Fibroblast of skin of scalp (primary cell): ENCODE data around the gene SH3PXD2A.

ENCODE experiments used
- DNase-seq: peaks from one replicate; pipeline ENCODE4 v3.0.0-alpha.2; 2013

Gene SH3PXD2A

DNA sequence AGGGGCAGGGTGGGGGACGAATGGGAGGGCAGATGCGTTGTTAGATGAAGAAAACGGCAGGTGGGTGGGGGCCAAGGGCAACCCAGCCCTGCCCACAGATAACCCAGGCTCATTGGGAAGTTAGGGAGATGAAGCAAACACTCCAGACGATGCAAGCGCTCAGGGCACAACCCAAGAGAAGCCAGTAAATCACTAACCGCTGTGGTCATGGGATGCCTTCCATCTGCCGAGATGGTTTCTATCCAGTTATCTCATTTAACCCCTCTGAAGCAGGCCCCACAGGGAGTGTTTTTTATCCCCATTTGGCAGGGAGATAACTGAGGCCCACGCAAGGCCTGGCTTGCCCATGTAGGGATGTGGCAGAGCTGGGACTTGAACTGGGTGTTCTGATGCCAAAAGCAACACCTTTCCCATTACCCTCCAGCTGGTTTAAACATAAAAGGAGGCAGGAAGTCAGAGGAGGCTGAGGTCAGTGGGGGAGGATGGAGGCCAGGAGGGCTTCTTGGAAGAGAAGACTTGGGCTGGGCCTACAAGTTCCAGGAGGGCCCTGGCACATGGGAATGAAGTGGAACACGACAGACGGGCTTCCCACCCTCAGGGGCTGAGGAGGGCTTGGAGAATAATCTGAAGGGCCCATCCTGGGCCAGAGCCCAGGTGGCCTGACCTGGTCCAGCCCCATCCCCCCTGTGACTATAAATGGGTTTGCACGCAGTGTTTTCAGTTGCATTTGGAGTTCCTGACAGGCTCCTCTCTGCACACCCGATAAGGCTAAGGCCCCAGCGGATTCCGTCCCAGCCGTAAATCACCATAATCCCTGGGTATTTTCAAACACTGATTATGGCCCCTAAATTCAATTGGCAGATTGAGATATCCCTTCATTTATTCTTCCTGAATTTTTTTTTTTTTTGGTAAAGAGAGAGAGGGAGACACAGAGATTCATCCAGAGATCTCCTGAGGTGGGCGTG is 281.0 kb downstream of the SH3PXD2A start:
- no peak for DNase-seq

DNA sequence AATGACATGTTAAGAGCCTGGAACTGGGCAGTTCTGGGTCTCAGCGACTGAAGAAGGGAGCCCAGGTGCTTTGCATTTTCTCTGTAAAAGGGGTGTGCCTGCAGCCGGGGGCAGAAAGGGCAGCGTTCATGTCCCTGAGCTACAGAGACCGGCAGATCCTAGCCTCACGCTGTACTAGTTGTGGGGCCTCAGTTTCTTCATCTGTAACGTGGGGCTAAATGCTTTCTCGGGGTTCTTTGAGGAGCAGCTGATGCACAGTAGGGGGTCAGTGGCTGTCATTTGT is 282.2 kb downstream of the SH3PXD2A start:
- no peak for DNase-seq

DNA sequence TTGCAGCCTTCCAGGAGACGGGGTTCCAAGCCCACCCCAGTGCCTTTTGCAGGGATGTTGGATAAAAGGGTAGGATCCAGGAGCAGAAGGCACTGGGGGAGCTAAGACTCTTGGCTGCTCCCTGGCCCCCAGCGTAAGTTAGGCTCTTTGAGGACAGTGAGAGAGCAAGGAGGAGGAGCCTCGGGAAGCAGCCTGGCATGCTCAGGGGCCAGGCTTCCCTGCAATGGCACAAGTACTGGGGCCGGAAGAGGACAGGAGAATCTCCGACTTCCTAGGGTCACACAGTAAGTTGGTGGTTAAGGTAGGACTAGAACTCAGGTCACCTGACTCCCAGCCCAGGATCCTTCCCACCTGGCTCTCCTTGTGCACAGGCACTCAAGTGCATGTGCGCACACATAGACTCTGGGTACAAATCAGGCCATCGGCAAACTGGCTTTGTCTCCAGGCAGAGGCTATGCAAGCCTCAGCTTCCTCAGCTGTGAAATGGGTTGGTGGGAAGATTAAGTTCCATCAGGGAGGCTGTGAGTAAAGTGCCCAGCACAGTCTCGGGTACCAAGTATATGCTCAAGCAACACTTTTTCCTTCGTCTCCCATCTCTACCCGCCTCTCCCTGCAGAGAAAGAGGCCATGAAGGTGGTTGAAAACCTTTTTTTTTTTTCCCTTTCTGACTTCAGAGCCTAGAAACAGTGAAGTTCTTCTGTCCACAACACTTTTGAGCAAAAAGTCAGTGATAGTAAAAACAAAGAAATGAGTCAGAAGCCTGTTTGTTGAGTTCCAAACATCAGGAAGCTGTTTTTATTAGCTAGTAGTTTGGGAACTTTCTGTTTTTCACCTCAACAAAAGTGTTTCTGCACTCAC is 282.8 kb downstream of the SH3PXD2A start:
- DNase-seq = no peak

- DNase-seq = no peak
These were observed 283.8 kb downstream of the SH3PXD2A start for GRCh38 chr10:103571656-103571975.

GRCh38 chr10:103570844-103571655 is 284.3 kb downstream of the SH3PXD2A start:
- DNase-seq = no peak

- DNase-seq = peak; percentile 54
These were observed 285.5 kb downstream of the SH3PXD2A start for GRCh38 chr10:103569896-103570295.

DNA sequence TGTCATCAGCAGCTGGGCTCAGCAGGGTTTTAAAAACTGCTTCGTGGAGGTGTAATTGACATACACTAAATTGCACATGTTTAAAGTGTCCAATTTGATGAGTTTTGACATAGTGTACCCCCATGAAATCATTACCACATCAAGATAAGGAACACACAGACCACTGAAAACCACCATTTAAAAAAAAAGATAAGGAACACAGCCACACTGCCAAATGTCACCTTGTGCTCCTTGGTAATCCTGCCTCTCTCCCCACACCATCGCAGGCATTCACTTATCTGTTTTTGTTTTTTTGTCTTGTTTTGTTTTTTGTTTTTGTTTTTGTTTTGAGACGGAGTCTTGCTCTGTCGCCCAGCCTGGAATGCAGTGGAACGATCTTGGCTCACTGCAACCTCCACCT is 286.9 kb downstream of the SH3PXD2A start:
- DNase-seq = no peak

DNA sequence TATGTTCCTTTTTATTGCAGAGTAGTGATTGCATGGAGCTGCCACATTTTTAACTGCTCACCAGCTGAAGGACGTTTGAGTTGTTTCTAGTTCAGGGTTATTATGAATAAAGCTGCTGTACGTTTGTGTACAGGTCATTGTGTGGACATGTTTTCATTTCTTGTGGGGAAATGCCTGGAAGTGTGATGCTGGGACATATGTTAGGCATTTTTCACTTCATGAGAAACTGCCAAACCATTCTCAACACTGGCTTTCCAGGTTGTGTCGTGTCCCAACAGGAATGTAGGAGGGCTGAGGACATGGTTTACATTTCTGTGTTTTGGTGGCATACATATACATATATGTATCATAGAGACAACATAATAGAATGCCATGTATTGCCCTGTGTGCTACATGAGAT is 288.8 kb downstream of the SH3PXD2A start:
- peak; percentile 12 for DNase-seq

- no peak for DNase-seq
These were observed 290.4 kb downstream of the SH3PXD2A start for GRCh38 chr10:103564776-103565520.

- no peak for DNase-seq
These were observed 291.3 kb downstream of the SH3PXD2A start for GRCh38 chr10:103564116-103564501.

DNA sequence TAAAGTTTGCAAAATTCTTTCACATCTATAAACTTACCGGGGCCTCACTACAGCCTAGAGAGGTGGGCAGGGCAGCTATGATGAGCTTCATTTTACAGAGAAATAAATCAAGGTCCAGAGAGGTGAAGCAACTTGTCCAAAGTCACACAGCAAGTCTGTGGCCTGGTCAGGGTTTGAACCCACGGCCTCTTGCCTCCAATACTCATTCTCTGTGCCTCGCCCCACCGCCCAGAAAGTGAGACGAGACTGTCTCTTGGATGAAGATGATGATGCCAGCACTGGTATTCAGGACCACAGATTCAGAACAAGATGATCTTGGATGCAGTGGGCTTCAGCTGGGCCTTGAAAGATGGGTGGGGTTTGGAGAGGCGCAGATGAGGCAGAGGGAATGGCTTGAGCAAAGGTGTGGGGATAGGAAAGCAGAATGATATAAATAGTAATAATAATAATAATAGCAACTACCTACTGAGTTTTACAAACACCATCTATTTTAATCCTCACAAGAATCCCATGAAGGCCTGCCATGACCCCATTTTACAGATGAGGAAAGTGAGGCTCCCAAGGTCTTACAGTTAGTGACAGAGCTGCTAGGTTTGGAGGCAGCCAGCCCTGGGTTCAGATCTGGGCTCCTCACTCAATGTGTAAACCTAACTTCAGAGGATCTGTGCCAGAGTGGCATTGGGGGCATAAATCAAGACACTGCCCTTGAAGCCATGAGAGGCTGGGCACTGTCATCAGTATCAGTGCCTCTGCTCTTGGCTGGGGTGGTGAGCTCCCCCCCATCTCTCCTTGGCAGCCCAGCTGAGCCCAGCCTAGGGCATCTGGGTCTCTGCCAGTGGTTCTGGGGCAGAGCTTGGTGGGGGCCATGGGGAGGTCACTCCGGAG is 291.9 kb downstream of the SH3PXD2A start:
- DNase-seq = no peak

DNA sequence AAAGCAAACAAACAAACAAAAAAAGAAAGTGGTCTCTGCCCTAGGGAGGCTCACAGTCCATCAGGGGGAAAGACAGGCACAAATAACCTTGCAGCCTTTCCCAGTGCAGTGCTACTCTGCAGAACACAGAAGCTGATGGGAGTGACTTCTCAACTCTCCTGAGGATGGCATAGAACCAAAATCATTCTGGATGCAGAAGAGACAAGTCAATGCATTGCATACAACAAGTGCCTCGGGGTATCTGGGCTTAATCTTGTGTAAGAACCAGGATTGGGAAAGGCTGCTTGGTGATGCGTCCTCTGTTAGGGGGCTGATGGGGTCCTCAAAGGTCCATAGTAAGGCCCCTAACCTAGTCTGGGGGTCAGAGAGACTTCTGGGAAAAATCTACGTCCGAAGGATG is 293.0 kb downstream of the SH3PXD2A start:
- no peak for DNase-seq

- no peak for DNase-seq
These were observed 294.5 kb downstream of the SH3PXD2A start for GRCh38 chr10:103560886-103561285.

GRCh38 chr10:103559776-103560175 is 295.6 kb downstream of the SH3PXD2A start:
- no peak for DNase-seq

GRCh38 chr10:103558911-103559310 is 296.5 kb downstream of the SH3PXD2A start:
- DNase-seq = no peak

DNA sequence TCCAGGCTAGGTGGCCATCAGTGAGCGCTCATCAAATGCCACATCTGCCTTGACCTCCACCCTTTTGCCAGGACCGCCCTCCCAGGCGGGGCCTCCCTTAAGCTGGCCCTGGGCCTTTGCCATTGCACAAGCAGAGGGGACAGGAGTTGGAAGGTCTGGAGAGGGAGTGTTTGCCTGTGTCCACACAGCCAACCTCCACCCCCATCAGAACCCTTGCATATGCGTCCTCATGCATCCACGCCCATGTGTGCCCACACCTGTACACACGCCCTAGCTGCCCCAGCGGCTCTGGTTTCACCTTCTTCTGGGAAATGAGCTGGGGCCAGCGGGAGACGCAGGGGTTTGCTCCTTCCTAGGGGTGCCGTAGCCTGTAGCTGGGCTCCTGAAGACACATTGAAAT is 297.9 kb downstream of the SH3PXD2A start:
- no peak for DNase-seq

GRCh38 chr10:103556383-103557007 is 298.9 kb downstream of the SH3PXD2A start:
- DNase-seq = no peak

DNA sequence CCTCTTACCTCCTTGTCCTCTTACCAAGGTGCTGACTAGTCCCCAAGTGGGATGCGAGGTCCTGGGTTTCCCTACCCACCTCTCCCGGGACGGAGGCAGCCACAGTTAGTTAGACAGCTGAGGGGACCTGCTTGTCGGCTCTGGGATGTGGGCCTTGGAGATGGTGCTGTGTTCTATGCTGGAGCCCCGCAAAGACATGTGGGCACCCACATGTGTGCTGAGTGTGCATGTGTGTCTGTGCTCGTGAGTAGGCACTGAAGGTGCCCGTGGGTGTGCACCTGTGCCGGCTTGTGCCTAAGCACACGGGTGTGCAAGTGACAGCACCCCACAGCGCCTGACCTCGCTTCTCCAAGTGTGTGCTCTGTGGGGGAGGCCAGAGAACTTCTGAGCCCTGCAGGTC is 299.7 kb downstream of the SH3PXD2A start:
- no peak for DNase-seq

DNA sequence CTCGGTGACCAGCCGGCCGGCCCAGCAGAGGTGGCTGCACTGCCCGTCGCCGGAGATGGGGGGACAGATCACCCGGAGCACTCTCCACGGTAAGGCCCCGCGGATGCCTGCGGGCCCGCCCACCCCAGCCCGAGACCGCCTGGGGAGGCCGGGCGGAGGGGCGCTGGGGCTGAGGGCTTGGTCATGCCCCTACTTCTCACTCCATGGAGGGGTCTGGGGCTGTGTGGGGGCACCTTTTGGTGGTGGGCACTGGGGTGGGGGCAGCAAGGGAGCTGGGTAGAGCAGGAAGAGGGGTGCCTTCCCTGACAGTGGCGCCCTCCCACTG is 300.1 kb downstream of the SH3PXD2A start:
- no peak for DNase-seq

DNA sequence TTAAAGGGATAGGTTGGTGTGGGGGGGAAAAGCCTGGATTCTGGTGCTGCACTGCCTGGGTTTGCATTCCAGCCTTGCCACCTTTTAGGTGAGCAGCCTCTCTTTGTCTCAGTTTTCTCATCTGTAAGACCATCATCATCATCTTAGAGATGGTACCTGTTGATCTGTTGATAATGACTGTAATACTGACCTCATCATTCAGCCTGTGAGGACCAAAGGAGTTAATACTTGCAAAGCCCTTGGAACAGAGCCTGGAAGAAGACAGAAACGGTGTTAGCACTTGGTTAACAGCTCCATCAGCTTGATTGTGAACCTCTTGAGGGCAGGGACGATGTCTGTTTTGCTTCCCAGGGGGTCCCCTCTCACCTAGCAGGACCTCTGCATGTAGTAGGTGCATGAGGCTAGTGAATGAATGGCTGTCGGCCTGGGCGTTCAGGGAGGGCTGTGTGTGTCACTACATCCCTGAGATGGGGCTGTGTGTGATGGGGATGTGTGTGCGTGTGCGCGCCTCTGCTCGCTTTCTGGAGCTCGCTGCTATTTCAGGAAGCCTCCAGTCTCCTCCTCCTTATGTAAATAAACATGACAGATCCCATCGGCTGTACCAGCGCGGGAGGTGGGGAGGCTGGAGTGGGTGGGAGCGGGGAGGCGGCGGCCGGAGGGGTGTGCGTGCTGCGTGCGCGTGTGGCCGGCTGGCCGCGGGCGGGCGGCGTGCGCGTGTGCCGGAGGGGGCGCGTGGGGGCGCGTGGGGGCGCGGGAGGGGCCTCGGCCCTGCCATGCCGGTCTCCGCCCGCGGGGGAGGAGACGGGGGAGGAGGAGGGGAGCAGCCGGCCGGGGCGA is 300.7 kb downstream of the SH3PXD2A start:
- DNase-seq = peak; percentile 63
